Endothelial cell of umbilical vein (primary cell): ENCODE results near the gene COL19A1. TPM values are rescaled to one million over a fixed set of nuclear protein-coding genes. Genes with fewer than 3 reads are reported as not detected.

Source experiments
- BruUV-seq: library from RNA; stranded (reverse); fragments of 400-500 nt; replicated peaks from 2 replicates; lab custom pipeline; 2021; lab: Mats Ljungman, UMichigan
- CTCF ChIA-PET: fragments of 300-600, 350-600 bp; sonication (Branson Sonifier 250); formaldehyde crosslinking; loops from one replicate; lab custom pipeline; 2021; ENCODE audit warnings: antibody characterized with exemption, inconsistent platforms; lab: Charles Lee
- POLR2A ChIA-PET: fragments of 300-600, 350-600 bp; sonication (Branson Sonifier 250); formaldehyde crosslinking; loops from one replicate; lab custom pipeline; 2021; ENCODE audit warnings: antibody characterized with exemption, inconsistent platforms; lab: Charles Lee
- DNase-seq: peaks from one replicate; pipeline ENCODE4 v3.0.0-alpha.2; 2011; ENCODE audit warnings: low read depth, low spot score
- FAIRE-seq: peaks from 2 replicates; lab custom pipeline; 2011; peaks lifted over from hg19 to GRCh38; lab: Jason Lieb, UNC
- H2AFZ ChIP-seq: 2 replicates; pipeline ENCODE4 v1.6.0; 2012; ENCODE audit warnings: low read depth, low read length, control low read depth, inconsistent platforms
- H3K27ac ChIP-seq: 2 replicates; pipeline ENCODE4 v1.5.1; 2011; ENCODE audit warnings: low read depth, mild to moderate bottlenecking, control low read depth, low read length, moderate library complexity; ENCODE audit not compliant: insufficient read depth
- H3K27me3 ChIP-seq, 2 experiments: 2 replicates each; pipeline versions ENCODE4 v1.6.0 to v1.6.1; 2011; ENCODE audit warnings: low read length in 2 of 2, mixed read lengths in 1 of 2; ENCODE audit not compliant: control insufficient read depth in 2 of 2, insufficient read depth in 2 of 2
- H3K36me3 ChIP-seq, 2 experiments: 2 replicates in 1 of 2; 3 replicates in 1 of 2; pipeline ENCODE4 v1.5.1; 2011; ENCODE audit warnings: low read length in 2 of 2, mild to moderate bottlenecking in 1 of 2, moderate library complexity in 1 of 2; ENCODE audit not compliant: control insufficient read depth in 2 of 2, insufficient read depth in 2 of 2; ENCODE audit errors: extremely low read depth in 1 of 2
- H3K4me1 ChIP-seq: 3 replicates; pipeline ENCODE4 v1.5.1; 2011; ENCODE audit warnings: mild to moderate bottlenecking, low read length; ENCODE audit not compliant: control insufficient read depth, insufficient read depth; ENCODE audit errors: extremely low read depth
- H3K4me2 ChIP-seq: 2 replicates; pipeline ENCODE4 v1.6.1; 2011; ENCODE audit warnings: low read length, control low read depth, mixed read lengths; ENCODE audit not compliant: insufficient read depth
- H3K4me3 ChIP-seq, 3 experiments: fragments of 200-600 bp in 1 of 3; sonication (generic), shearing (Covaris generic) in 1 of 3; replicated peaks in 1 of 3; 2 replicates each; pipeline ENCODE4 v1.5.1; 2011 to 2016; ENCODE audit warnings: control low read depth in 3 of 3, low read length in 3 of 3, mild to moderate bottlenecking in 2 of 3, inconsistent platforms in 1 of 3, low read depth in 1 of 3, moderate library complexity in 1 of 3; ENCODE audit not compliant: insufficient read depth in 1 of 3
- H3K79me2 ChIP-seq: 2 replicates; pipeline ENCODE4 v1.6.0; 2012; ENCODE audit warnings: low read length, inconsistent platforms; ENCODE audit not compliant: control insufficient read depth, insufficient read depth
- H3K9ac ChIP-seq: replicated peaks from 2 replicates; pipeline ENCODE3; 2011; ENCODE audit warnings: low read length, control low read depth; ENCODE audit not compliant: insufficient read depth; ENCODE audit errors: extremely low read depth
- H3K9me1 ChIP-seq: replicated peaks from 3 replicates; pipeline ENCODE4 v1.6.0; 2011; ENCODE audit warnings: mild to moderate bottlenecking, low read length; ENCODE audit not compliant: control insufficient read depth, insufficient read depth; ENCODE audit errors: extremely low read depth
- H3K9me3 ChIP-seq: replicated peaks from 2 replicates; pipeline ENCODE4 v1.5.1; 2012; ENCODE audit warnings: low read length, inconsistent platforms; ENCODE audit not compliant: control insufficient read depth, insufficient read depth
- H4K20me1 ChIP-seq: replicated peaks from 2 replicates; pipeline ENCODE3; 2011; ENCODE audit warnings: mild to moderate bottlenecking, low read length; ENCODE audit not compliant: control insufficient read depth, insufficient read depth; ENCODE audit errors: extremely low read depth
- EZH2 ChIP-seq: IDR thresholded peaks from 2 replicates; pipeline ENCODE4 v1.6.1; 2012; ENCODE audit warnings: borderline replicate concordance, low read depth, mild to moderate bottlenecking, moderate library complexity, low read length, inconsistent platforms; ENCODE audit not compliant: severe bottlenecking
- FOS ChIP-seq: IDR thresholded peaks from 2 replicates; pipeline ENCODE4 v1.6.1; 2011; ENCODE audit warnings: mild to moderate bottlenecking, low read length, moderate library complexity, borderline replicate concordance; ENCODE audit not compliant: insufficient read depth
- GATA2 ChIP-seq: IDR thresholded peaks from 2 replicates; pipeline ENCODE4 v1.7.0; 2011; ENCODE audit warnings: low read depth, mild to moderate bottlenecking, moderate library complexity, mixed read lengths, low read length; ENCODE audit not compliant: insufficient read length, insufficient read depth
- JUN ChIP-seq: IDR thresholded peaks from 2 replicates; pipeline ENCODE4 v1.6.1; 2011; ENCODE audit warnings: borderline replicate concordance, low read depth; ENCODE audit not compliant: insufficient read length, insufficient read depth
- MYC ChIP-seq: IDR thresholded peaks from one replicate; pipeline ENCODE4 v1.6.1; 2011; ENCODE audit warnings: mild to moderate bottlenecking, low read depth, low read length
- POLR2A ChIP-seq: IDR thresholded peaks from 2 replicates; pipeline ENCODE4 v1.6.1; 2012; ENCODE audit warnings: low read depth, mild to moderate bottlenecking, control low read depth, low read length
- POLR2AphosphoS5 ChIP-seq: IDR thresholded peaks from 2 replicates; pipeline ENCODE4 v1.6.1; 2012; ENCODE audit warnings: low read depth, mild to moderate bottlenecking, control low read depth, low read length, moderate library complexity; ENCODE audit not compliant: insufficient read depth
- dilution Hi-C: fragments of 300-500 bp; cut with MboI; formaldehyde crosslinking; loops from one replicate; pipeline ENCODE4 v1.15.0; 2019; ENCODE audit warnings: low sequenced_read_pairs; ENCODE audit not compliant: extremely low pct_ligation_motif_present
- intact Hi-C: fragments of 100-400 bp; cut with micrococcal nuclease; formaldehyde crosslinking; loops from one replicate; pipeline ENCODE4 v1.10.0; 2022
- polyA plus RNA-seq, 4 experiments: library from polyadenylated mRNA; depleted of rRNA in 3 of 4; stranded (reverse) in 3 of 4; unstranded in 1 of 4; fragments of >200 nt; gene quantifications; 2 replicates each; pipeline versions ENCODE4 v1.2.1 to v1.2.3, GENCODE V29; 2011 to 2012; ENCODE audit warnings: missing spikeins in 1 of 4
- total RNA-seq: library from RNA; stranded (reverse); gene quantifications from 2 replicates; pipeline ENCODE4 v1.2.3, GENCODE V29; 2021
- TF ChIP-seq, protein P1 (sequence below): IDR thresholded peaks from 2 replicates; pipeline ENCODE4 v1.6.1; 2011; ENCODE audit not compliant: insufficient read depth, insufficient read length
- TF ChIP-seq, protein P2 (sequence below), 2 donors: IDR thresholded peaks; 1 replicate in 1 of 2; 2 replicates in 1 of 2; pipeline ENCODE4 v1.5.1; 2011; ENCODE audit warnings: low read length in 2 of 2, mild to moderate bottlenecking in 2 of 2, moderate library complexity in 2 of 2, control low read depth in 1 of 2, inconsistent platforms in 1 of 2, low read depth in 1 of 2; ENCODE audit not compliant: insufficient read depth in 1 of 2; ENCODE audit errors: extremely low read depth in 1 of 2

Gene COL19A1
- total and polyA plus RNA-seq, 2 donors (not counting 3 experiments of a cell fraction or from before 2014, with no cell fraction given), result not detected

DNA sequence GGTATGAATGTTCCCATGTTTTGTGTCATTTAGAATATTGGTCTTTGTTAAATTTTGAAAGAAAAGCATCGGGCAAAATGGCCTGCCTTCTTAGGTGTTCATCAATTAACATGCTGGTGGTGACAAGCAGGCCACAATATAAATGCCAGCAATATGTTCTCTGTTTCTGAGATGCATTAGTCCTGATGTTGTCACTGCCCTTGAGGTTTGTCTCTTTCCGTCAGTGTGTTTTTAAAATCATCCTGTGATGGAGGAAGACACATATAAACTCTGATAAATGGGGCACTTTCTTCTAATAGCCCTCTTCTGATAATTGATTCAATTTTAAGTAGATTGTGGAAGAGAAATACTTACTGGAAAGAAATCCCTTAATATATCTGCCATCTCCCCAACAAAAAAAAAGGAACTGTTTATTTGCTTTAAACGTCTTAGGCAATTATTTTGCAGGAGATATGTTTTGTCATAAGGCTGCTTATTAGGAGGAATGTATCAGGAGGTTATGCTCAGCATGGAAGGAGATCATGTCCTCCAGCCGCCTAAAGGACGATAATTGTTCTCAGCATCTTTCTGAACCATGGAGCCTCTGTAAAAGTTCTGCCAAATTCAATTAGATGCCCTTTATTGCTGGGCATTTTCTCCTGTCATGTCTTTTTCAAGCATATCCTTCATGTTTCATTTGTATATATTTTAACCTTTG, 302.5 kb downstream of the COL19A1 start:
- intact Hi-C loops (loop anchor here (5.0 kb wide), 1 partner anchor 332 kb away; no protein-coding TSS in a partner anchor), dilution Hi-C loops (no loop called here)
- no peak for TF ChIP-seq GATA2
- no peak for TF ChIP-seq EZH2
- no peak for TF ChIP-seq POLR2A
- TF ChIP-seq POLR2AphosphoS5, result no peak
- no peak for TF ChIP-seq JUN
- TF ChIP-seq, protein P1, sequence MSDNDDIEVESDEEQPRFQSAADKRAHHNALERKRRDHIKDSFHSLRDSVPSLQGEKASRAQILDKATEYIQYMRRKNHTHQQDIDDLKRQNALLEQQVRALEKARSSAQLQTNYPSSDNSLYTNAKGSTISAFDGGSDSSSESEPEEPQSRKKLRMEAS, result no peak
- TF ChIP-seq FOS, result no peak
- TF ChIP-seq MYC, result no peak
- TF ChIP-seq, protein P2, sequence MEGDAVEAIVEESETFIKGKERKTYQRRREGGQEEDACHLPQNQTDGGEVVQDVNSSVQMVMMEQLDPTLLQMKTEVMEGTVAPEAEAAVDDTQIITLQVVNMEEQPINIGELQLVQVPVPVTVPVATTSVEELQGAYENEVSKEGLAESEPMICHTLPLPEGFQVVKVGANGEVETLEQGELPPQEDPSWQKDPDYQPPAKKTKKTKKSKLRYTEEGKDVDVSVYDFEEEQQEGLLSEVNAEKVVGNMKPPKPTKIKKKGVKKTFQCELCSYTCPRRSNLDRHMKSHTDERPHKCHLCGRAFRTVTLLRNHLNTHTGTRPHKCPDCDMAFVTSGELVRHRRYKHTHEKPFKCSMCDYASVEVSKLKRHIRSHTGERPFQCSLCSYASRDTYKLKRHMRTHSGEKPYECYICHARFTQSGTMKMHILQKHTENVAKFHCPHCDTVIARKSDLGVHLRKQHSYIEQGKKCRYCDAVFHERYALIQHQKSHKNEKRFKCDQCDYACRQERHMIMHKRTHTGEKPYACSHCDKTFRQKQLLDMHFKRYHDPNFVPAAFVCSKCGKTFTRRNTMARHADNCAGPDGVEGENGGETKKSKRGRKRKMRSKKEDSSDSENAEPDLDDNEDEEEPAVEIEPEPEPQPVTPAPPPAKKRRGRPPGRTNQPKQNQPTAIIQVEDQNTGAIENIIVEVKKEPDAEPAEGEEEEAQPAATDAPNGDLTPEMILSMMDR (IDR thresholded peaks at IDR 0.05; ENCODE audit: extremely low read depth in 1 of 2, insufficient read depth in 1 of 2, low read depth in 1 of 2, low read length in 2 of 2), result no peak
- Histone ChIP-seq H3K4me2 (no peak overlapping the region), H3K9me1 (no peaks in the 10 kb centered on the region), H3K27ac (no peak overlapping the region), H3K27me3 (no peaks in the 10 kb centered on the region), H3K9me3 (no peaks in the 10 kb centered on the region), H3K79me2 (no peaks in the 10 kb centered on the region), H3K4me1 (no peaks in the 10 kb centered on the region), H3K4me3 (no peak overlapping the region), H2AFZ (no peak overlapping the region), H3K9ac (no peak overlapping the region), H4K20me1 (no peaks in the 10 kb centered on the region), H3K36me3 (no peaks in the 10 kb centered on the region)
- CTCF ChIA-PET, result no interaction called here
- no peak for FAIRE-seq
- POLR2A ChIA-PET, result no interaction called here
- DNase-seq, result no peak
- BruUV-seq, result no TSS peak
